Hippocampal formation (tissue), 2 donors: ENCODE results near the gene DUS3L.

ENCODE experiments used
- DNase-seq, 2 donors: peaks; one replicate each; lab custom pipeline; 2025; lab: John Stamatoyannopoulos, UW

Gene DUS3L

DNA sequence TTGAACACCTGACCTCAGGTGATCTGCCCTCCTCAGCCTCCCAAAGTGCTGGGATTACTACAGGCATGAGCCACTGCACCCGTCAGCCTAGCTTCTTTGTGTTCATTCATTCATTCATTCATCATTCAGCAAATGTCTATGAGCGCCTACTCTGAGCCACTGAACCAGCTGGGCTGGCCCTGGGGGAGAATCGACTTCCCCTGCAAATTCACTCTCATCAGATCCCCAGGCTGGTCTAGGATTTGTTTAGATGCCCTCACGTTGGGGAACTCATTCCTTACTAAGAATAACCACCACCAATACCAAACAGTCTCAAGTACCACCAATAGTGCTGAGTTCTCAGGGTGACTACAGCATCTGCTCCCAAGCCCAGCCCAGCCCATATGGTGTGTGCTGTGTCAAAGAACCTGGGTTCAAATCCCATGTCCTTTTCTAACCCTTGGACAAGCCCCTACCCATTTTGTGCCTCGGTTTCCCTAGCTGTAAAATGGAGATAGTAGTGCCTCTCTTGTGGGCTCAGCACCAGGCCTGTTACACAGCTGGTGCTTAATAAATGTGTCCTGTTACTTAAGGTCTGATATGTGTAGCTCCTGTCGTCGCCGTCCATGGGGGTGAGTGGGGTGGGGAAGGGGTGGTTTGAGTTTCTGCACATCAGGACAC is 30.7 kb upstream of the DUS3L start:
- DNase-seq = no peak

DNA sequence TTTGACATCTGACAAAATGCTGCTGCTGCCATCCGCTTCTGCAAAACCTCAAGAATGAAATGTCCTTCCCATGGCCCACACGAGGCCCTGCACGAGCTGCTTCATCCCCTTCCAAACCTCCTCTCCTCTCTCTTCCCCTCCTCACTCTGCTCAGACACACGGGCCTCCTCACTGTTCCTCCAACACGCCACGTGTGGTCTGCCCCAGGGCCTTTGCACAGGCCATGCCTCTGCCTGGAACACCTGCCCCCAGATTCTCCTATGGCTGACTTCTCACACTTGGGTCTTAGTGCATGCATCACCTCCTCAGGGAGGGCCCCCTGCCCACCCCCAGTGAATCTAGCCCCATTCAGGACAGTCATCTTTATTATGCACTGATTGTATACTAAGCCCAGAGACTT is 29.8 kb upstream of the DUS3L start:
- no peak for DNase-seq

DNA sequence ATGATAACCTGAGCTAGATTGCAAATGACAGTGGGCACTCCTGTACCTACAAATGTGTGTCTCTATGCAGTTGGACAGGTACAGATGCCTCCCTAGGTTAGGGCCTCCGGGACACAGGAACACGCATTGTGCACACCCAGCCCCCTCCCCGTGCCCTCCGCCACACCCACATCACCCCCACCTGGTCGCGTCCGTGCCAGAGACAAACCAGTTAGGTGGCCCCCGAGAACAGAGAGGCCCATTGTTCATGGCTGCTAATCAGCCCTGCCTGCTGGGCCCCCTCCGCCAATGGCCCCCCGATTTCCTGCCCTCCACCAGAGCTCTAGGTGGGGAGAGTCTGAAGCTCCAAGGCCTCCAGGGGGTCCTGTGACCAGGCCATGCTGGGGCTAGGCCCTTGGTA is 27.6 kb upstream of the DUS3L start:
- no peak for DNase-seq

DNA sequence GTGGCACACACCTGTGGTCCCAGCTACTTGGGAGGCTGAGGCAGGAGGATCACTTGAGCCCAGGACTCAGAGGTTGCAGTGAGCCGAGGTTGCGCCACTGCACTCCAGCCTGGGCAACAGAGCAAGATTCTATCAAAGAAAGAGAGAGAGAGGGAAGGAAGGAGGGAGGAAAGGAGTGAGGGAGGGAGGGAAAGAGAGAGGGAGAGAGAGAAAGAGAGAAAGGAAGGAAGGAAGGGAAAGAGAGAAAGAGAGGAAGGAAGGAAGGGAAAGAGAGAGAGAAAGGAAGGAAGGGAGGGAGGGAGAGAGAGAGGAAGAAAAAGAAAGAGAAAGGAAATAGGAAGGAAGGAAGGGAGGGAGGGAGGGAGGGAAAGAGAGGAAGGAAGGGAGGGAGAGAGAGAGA is 26.3 kb upstream of the DUS3L start:
- DNase-seq = no peak

GRCh38 chr19:5814852-5815246 is 23.9 kb upstream of the DUS3L start:
- no peak for DNase-seq

DNA sequence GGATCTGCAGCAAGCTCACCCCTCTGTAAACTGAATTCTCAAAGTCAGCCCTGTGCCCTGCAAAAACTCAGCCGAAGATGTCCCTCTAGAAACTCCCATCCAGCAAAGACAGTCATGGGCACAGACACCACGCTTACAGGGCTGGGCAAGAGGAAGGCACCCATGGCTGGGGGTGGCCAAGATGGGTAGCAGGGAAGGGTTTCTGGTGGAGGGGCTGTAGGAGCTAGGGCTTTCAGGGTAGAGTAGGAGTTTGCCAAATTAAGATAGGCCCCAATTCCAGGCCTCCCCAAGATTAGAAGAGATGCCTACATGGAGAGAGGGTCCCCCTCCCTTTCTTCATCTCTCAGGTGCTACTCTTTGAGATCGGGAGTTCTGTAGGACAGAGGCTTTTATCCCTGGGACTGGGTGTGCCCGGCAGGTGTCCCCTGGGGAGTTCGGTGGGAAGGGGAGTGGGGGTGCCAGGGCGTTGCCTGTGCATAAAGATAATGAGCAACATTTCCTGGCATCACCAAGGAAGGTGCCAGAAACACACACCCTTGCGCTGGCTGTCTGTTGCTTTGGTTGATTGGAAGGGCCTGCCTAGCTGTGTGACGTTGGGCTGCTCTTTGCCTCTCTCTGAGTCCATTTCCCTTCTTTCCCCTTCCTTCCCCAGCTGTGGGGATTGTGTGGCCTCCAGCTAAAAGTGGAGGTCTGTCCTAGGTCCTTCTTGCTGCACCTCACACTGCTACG is 23.3 kb upstream of the DUS3L start:
- no peak for DNase-seq

- DNase-seq = no peak
Measured at GRCh38 chr19:5811117-5811516, 20.2 kb upstream of the DUS3L start.

DNA sequence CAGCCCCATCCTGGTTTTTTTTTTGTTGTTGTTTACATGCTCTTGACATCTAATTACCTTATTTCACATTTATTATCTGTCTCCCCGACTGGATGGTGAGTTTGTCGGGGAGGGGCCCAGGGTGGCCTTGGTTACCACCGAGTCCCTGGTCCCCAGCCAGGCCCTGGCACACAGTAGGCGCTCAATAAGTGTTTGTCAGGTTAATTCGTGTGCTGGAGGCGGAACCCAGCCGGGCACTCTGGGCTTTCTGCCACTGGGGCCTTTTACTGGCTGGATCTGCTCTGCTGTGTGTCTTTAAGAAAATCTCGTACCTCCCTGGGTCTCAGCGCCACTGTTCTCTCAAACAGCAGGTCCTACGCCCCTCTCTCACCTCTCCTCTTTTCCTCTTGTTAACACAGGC is 18.5 kb upstream of the DUS3L start:
- DNase-seq = no peak

DNA sequence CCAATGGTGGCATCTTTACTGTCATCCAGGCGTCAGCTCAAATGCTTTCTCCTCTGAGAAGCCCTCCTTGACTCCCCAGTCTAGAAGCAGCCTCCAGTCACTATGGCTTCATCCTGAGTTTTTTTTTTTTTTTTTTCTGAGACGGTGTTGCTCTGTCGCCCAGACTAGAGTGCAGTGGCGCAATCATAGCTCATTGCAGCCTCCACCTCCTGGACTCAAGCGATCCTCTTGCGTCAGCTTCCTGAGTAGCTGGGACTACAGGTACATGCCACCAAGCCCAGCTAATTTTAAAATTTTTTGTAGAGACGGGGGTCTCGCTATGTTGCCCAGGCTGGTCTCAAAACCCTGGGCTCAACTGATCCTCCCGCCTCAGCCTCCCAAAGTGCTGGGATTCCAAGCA is 18.1 kb upstream of the DUS3L start:
- no peak for DNase-seq

DNA sequence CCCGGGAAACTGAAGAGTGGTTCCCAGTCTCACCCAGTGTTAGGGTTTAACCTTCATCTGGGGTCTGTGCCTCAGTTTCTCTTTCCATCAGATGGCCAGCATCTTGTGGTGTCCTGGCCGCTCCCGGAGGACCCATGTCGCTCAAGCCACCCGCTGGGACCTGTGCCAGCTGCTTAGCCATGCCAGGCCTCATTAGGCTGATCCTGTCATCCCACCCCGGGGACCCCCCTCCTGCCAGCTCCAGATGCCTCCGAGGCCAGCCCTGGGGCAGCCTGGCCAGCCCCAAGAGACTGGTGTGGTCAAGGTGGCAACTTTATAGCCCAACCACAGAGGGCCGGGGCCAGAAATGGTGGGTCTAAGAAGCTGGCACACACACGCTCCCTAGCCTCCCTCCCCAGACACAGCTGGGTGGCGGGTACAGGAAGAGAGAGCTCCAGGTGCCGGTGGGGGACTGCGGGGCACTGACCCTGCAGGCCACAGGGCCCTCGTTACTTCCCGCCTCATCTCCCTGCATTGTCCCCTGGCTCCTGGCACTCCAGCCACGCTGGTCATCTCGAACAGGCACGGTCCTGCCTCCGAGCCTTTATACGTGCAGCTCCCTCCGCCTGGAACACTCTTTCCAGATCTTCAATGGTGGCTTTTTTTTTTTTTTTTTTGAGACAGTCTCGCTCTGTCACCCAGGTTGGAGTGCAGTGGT is 17.3 kb upstream of the DUS3L start:
- no peak for DNase-seq

DNA sequence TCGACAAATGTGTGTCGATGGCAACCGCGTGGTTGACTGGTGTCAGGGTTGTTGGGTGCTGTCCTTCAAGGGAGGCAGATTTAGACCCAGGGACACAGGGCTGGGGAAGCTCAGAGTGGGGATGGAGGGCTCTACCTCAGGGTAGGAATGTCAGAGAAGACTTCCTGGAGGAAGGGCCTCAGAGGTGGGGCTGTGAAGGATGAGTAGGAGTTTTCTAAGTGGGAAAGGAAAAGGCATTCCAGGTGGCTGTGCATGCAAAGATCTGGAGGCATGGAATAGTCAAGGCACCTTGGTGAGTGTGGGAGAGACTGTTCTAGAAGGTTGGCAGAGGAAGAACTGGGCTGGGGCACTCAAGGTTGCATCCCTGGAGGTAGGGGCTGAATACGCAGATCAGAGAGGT is 15.9 kb upstream of the DUS3L start:
- no peak for DNase-seq

DNA sequence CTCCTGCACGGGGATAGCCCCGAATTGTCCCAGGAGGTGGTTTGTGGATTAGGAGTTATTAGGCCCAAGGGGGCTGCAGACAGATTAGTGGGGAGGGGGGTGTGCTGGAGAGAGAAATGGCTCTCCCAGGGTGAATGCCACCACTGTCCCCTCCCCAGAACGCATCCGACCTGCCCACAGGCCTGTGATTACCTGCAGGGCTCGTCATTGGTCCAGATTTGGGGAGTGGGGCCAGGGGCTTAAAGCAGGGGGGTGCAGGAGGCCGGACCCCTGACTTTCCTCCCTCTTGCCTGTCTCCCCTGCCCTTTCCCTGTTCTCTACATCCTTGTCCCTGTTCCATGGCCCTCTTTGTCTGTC is 15.1 kb upstream of the DUS3L start:
- no peak for DNase-seq

DNA sequence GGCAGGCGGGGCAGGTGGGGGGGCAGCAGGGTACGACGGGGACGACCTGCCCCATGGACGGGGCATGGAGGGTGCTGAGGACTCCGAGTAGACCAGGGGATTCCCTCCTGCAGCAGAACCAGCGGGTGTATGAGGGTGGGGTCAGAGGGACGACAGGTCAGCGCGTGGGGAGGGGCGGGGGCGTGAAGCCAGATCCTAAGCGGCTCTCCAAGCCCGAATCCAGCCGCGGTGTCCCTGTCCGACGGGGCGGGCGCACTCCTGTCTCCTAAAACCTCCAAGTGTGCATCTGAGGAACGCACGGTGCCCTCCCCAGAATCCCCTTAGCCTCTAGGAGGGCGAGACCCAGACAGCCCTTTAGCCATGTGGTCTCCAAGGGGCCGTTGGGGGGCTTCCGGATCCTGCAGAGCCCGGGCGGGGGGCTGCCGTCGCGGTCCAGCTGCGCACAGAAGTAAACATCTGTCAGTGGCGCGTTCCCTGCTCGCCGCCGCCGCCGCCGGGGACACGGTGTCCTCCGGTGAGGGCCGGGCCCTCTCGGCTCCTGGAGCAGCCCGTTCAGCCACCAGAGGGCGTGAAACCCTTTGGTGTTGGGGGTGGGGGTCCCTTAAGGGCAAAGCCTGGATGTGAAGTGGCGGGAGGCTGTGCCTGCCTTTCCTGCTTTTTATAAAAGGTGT is 14.6 kb upstream of the DUS3L start:
- DNase-seq = no peak

DNA sequence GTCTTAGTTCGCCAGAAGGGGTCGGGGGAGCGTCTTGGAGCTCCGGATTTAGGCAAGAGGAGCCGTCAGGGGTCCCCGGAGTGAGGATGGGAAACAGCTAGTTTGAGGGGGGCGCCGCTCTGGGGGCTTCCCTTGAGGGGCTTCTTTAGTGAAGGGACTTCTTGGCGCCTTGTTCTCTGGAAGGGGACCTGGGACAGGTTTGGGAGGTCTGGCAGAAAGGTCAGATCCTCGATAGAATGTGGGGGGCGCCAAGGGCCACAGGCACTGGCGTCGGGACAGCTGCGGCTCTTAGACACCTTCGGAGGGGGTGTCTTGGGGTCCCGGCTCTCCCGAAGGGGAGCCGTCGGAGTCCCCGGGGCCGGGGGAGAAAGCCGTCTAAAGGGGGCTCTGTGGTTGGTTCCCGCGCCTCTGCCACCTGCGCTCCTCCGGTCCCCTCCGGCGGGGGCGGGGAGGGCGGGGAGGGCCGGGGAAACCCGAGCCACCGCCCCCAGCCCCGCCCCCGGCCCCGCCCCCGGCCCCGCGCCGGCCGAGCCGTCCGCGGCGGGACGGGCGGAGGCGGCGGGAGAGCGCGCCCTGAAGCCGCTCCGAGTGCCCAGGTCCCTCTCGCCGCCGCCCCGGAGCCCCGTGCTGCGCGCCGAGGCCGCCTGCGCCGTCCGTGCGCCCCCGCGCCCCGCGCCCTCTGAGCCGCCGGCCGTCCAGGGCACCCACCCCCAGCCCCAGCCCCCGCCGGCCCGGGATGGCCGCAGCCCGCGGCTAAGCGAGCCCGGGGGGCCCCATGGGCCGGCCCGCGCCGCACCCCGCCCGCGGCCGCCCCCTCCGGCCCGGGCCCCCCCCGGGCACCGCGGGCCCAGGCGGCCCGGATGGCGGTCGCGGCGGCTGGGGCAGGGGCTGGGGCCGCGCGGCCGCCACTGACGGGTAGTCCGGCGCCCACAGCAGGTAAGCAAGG is 13.8 kb upstream of the DUS3L start, which contains the start of gene NRTN:
TSS of gene NRTN (plus strand) at position 552 of the 946 bp plus-strand sequence. CDS start 19,099 bp downstream, outside the sequence.
- no peak for DNase-seq

DNA sequence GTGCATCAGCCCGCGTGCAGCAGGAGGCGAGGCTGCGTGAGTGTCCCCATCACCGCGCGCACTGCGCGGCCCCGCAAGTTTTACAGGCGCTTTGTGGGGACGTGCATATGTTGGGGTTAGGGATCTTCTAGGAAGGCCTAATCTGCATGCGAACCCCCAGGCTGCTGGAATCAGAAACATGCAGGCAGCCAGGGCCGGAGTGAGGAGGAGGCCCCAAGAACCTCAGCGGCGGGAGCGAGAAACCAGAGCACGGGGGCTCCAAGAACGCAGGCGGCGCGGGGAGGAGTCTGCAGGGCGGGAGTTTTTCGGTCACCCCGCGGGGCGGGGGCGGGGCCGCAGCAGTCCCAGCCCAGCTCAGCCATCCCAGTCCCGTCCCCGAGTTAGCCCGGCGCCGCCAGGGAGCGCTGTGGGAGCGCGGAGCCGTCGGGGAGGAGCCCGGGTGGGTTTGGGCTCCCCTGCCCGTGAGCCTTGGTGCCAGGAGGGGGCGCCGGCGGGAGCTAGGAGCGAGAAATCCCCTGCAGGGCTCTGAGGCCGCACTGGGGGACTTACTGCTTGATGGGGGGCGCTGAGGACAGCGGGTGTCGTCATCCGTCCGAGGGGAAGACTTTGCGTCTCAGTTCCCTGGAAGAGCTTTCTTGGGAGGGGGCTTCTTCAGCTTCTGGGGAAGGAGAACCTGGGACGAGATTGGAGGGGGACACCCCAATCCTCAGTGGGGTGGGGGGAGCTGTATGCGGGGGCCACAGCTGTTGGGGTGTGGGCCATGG is 13.0 kb upstream of the DUS3L start:
- DNase-seq = peak in 1 of 2 donors; percentile 44

GRCh38 chr19:5803441-5803751 is 12.4 kb upstream of the DUS3L start:
- no peak for DNase-seq

DNA sequence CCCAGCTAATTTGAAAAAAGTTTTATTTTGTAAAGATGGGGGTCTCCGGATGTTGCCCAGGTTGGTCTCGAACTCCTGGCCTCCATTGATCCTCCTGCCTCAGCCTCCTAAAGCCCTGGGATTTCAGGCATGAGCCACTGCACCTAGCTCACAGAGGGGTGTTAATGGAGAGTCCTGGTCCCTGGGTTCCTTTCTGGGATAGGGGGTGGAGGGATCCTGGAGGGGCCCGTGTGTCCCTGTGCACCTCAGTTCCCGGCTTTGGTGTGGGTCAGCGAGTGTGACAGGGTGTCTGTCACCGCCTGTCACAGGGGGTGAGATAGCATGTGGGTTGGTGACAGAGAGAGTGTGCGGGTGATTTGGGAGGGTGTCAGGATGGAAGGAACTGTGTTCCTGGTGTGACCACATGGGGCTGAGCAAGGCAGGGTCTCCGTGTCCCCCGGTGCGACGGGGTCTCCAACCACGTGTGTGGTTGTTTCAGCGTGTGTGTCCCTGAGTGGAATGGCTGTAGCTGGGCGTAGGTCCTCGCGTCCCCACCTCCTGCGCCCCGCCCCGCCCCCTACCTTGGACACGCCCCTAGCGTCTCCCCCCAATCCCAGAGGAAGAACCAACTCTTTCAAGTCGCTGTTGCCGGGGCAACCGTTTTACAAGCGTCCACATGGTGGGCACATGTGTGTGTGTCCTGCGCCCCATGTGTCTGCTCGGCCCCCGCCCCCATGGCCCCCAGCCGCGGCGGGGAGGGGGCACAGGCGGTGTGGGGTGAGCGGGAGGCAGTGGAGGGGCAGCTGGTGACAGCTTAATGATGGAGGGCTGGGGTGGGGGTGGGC is 11.0 kb upstream of the DUS3L start:
- no peak for DNase-seq

DNA sequence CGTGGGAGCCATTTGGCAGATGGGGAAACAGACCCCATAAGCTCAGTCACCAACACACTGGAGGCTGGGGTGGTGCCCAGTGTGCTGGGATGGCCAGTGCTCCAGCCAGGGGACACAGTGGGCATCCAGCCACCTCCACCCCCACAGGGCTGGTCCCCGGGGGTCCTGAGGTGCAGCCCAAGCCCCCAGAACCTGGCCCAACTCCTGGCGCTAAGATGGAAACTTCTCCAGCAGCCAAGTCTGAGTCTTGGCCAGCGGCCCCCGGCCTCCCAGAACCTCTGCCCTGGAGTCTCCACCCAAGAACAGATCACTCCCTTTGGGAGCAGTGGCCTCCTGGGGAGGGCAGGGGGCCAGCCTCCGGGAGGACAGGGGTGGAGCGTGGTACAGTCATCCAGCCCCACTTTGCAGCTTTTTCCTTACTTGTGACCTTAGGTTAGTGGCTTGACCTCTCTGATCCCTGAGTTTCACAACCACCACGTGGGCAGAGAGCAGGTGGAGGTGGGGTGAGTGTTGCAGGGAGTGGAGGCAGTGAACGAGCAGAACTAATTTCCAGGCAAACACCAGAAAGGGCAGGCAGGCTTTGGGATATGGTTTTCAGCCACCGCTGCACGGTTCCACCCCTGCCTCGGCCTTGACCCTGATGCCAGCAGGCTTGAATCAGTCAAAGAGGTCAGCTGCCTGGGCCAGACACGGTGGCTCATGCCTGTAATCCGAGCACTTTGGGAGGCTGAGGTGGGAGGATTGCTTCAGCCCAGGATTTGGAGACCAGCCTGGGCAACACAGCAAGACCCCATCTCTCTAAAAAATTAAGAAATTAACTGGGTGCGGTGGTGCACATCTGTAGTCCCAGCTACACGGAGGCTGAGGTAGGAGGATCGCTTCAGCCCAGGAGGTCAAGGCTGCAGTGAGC is 9.7 kb upstream of the DUS3L start:
- no peak for DNase-seq
